A549 (cell line): Measurements from ENCODE around the gene NGLY1.

Experiments
- CEBPB ChIP-seq, 2 experiments: fragments of >200 bp in 1 of 2; sonication (Bioruptor Twin) in 1 of 2; formaldehyde crosslinking in 1 of 2; IDR thresholded peaks; 2 replicates each; pipeline ENCODE4 v1.6.1; 2012 to 2016
- CTCF ChIP-seq: fragments of >200 bp; sonication (Bioruptor Twin); formaldehyde crosslinking; IDR thresholded peaks from 3 replicates; pipeline ENCODE4 v1.5.1; 2016
- ESRRA ChIP-seq: fragments of 150-350 bp; IDR thresholded peaks from 2 replicates; pipeline ENCODE4 v1.6.1; 2014; ENCODE audit warnings: mild to moderate bottlenecking, low read length, borderline replicate concordance
- JUN ChIP-seq, 2 experiments: fragments of >200 bp; sonication (Bioruptor Twin); formaldehyde crosslinking; IDR thresholded peaks; 2 replicates in 1 of 2; 3 replicates in 1 of 2; pipeline ENCODE4 v1.6.1; 2016 to 2017
- MAFK ChIP-seq: fragments of 450-650 bp; IDR thresholded peaks from 2 replicates; pipeline ENCODE4 v1.6.1; 2014; ENCODE audit not compliant: partially characterized antibody
- POLR2A ChIP-seq: IDR thresholded peaks from 2 replicates; pipeline ENCODE4 v1.6.1; 2012; ENCODE audit warnings: mild to moderate bottlenecking, low read length
- RAD21 ChIP-seq, 2 experiments: fragments of >200 bp in 1 of 2; sonication (Bioruptor Twin) in 1 of 2; formaldehyde crosslinking in 1 of 2; IDR thresholded peaks in 1 of 2; conservative IDR thresholded peaks in 1 of 2; 2 replicates in 1 of 2; 3 replicates in 1 of 2; pipeline ENCODE4 v1.6.1; 2012 to 2018; ENCODE audit warnings: inconsistent platforms in 1 of 2
- REST ChIP-seq: fragments of 200-600 bp; sonication (generic); IDR thresholded peaks from 2 replicates; pipeline ENCODE4 v1.6.1; 2016; ENCODE audit warnings: antibody characterized with exemption, mild to moderate bottlenecking, moderate library complexity
- USF2 ChIP-seq: fragments of 450-650 bp; IDR thresholded peaks from 2 replicates; pipeline ENCODE4 v1.6.1; 2014; ENCODE audit warnings: antibody characterized with exemption

- TF ChIP-seq JUN (IDR thresholded peaks at IDR 0.05) (peak; percentile 60 to 82; a peak in 3 of 5 replicates), ESRRA (peak; percentile 69; the same call in 1 of the 2 replicates), POLR2A (peak; percentile 94), CTCF (no peak), RAD21 (conservative IDR thresholded peaks at IDR 0.05 in 1 of 2, IDR thresholded peaks at IDR 0.05 in 1 of 2) (no peak), USF2 (no peak), CEBPB (IDR thresholded peaks at IDR 0.05) (no peak), REST (no peak), MAFK (peak; percentile 76)
Measured at GRCh38 chr3:25789596-25790556, 6.6 kb upstream of the NGLY1 start, which contains the start of gene OXSM.
